Measurements from ENCODE around the gene KIFC1. TPM values are rescaled to one million over a fixed set of nuclear protein-coding genes. Genes with fewer than 3 reads are reported as not detected.

Gene KIFC1
- total and polyA plus RNA-seq, 2 donors (not counting 1 experiment from before 2014, with no cell fraction given), result 5.3 to 8.0 TPM

DNA sequence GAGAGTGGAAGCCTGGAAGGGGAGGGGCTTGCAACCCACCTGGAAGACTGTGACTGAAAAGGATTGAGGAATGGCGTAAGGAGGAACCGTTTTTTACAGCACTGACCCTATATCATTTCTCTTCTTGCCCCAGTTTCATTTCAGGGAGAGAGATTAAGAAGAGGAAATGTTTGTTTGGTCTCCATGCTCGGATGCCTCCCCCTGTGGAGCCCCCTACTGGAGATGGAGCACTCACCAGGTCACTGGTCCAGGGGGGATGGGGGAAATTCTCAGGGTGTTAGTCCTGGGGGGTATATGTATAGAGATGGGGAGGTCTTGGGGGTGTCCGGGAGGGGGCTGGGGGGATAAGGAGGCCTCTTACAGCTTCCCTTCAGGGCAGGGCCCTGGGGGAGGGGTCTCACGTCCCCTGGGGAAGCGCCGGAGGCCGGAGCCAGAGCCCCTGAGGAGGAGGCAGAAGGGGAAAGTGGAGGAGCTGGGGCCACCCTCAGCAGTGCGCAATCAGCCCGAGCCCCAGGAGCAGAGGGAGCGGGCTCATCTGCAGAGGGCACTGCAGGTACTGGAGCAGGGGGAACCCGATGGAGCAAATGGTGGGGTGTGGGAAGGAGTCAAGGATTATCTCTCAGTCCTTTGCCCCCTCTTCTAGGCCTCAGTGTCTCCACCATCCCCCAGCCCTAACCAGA is 23.1 kb downstream of the KIFC1 start:
- no peak for DNase-seq (ENCODE audit: low read depth in 2 of 2)
- Histone ChIP-seq H3K79me2 (ENCODE audit: control insufficient read depth, insufficient read depth, low read length) (peaks cover 57% of the 10 kb centered on the region), H3K4me3 (replicated peaks in 1 of 4; ENCODE audit: control extremely low read depth in 1 of 4, insufficient read depth in 1 of 4, low read depth in 3 of 4, low read length in 4 of 4) (no peak overlapping the region), H2AFZ (ENCODE audit: low read length) (no peak overlapping the region), H3K9ac (ENCODE audit: insufficient read depth, low read length) (no peak overlapping the region), H3K27ac (ENCODE audit: insufficient read depth, low read length) (peak overlapping the region; percentile 44), H3K4me2 (ENCODE audit: extremely low read depth, insufficient read depth, low read length) (peak overlapping the region; percentile 85), H3K36me3 (ENCODE audit: control insufficient read depth, insufficient read depth, low read length) (peaks cover 7% of the 10 kb centered on the region), H3K9me3 (ENCODE audit: control insufficient read depth, insufficient read depth, low read depth, low read length) (no peaks in the 10 kb centered on the region), H3K4me1 (ENCODE audit: control insufficient read depth, extremely low read depth, insufficient read depth, low read length) (peaks cover 26% of the 10 kb centered on the region), H3K27me3 (ENCODE audit: control insufficient read depth, insufficient read depth, low read length) (no peaks in the 10 kb centered on the region), H4K20me1 (ENCODE audit: control insufficient read depth, extremely low read depth, insufficient read depth, low read length) (no peaks in the 10 kb centered on the region)
- TF ChIP-seq, protein P1, sequence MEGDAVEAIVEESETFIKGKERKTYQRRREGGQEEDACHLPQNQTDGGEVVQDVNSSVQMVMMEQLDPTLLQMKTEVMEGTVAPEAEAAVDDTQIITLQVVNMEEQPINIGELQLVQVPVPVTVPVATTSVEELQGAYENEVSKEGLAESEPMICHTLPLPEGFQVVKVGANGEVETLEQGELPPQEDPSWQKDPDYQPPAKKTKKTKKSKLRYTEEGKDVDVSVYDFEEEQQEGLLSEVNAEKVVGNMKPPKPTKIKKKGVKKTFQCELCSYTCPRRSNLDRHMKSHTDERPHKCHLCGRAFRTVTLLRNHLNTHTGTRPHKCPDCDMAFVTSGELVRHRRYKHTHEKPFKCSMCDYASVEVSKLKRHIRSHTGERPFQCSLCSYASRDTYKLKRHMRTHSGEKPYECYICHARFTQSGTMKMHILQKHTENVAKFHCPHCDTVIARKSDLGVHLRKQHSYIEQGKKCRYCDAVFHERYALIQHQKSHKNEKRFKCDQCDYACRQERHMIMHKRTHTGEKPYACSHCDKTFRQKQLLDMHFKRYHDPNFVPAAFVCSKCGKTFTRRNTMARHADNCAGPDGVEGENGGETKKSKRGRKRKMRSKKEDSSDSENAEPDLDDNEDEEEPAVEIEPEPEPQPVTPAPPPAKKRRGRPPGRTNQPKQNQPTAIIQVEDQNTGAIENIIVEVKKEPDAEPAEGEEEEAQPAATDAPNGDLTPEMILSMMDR (conservative IDR thresholded peaks at IDR 0.05 in 1 of 2, IDR thresholded peaks at IDR 0.05 in 1 of 2; ENCODE audit: low read depth in 1 of 2, low read length in 2 of 2), result peak; percentile 50 to 54
- TF ChIP-seq EZH2 (IDR thresholded peaks at IDR 0.05; ENCODE audit: low read length, missing control alignments), result no peak

DNA sequence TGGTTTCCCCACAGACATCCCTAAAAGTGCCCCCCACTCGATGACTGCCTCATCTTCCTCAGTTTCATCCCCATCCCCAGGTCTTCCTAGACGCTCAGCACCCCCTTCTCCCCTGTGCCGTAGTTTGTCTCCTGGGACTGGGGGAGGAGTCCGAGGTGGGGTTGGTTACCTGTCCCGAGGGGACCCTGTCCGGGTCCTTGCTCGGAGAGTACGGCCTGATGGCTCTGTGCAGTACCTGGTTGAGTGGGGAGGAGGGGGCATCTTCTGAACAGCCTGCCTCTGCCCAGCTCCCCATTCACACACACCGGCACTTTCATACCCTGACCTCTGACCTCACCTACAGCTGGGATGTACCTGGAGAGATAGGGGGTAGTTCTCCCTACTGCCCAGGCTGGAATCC is 24.2 kb downstream of the KIFC1 start:
- Histone ChIP-seq H3K9me3 (ENCODE audit: control insufficient read depth, insufficient read depth, low read depth, low read length) (no peaks in the 10 kb centered on the region), H3K9ac (ENCODE audit: insufficient read depth, low read length) (no peak overlapping the region), H3K36me3 (ENCODE audit: control insufficient read depth, insufficient read depth, low read length) (peaks cover 7% of the 10 kb centered on the region), H3K4me3 (replicated peaks in 1 of 4; ENCODE audit: control extremely low read depth in 1 of 4, insufficient read depth in 1 of 4, low read depth in 3 of 4, low read length in 4 of 4) (peak overlapping the region; percentile 77 to 95 (median 83)), H3K79me2 (ENCODE audit: control insufficient read depth, insufficient read depth, low read length) (peaks cover 60% of the 10 kb centered on the region), H3K4me2 (ENCODE audit: extremely low read depth, insufficient read depth, low read length) (peak overlapping the region; percentile 85), H3K27me3 (ENCODE audit: control insufficient read depth, insufficient read depth, low read length) (no peaks in the 10 kb centered on the region), H3K4me1 (ENCODE audit: control insufficient read depth, extremely low read depth, insufficient read depth, low read length) (peaks cover 24% of the 10 kb centered on the region), H3K27ac (ENCODE audit: insufficient read depth, low read length) (peak overlapping the region; percentile 100), H2AFZ (ENCODE audit: low read length) (no peak overlapping the region), H4K20me1 (ENCODE audit: control insufficient read depth, extremely low read depth, insufficient read depth, low read length) (no peaks in the 10 kb centered on the region)
- TF ChIP-seq EZH2 (IDR thresholded peaks at IDR 0.05; ENCODE audit: low read length, missing control alignments), result no peak
- TF ChIP-seq, protein P1 (conservative IDR thresholded peaks at IDR 0.05 in 1 of 2, IDR thresholded peaks at IDR 0.05 in 1 of 2; ENCODE audit: low read depth in 1 of 2, low read length in 2 of 2), result no peak
- DNase-seq (ENCODE audit: low read depth in 2 of 2), result no peak

DNA sequence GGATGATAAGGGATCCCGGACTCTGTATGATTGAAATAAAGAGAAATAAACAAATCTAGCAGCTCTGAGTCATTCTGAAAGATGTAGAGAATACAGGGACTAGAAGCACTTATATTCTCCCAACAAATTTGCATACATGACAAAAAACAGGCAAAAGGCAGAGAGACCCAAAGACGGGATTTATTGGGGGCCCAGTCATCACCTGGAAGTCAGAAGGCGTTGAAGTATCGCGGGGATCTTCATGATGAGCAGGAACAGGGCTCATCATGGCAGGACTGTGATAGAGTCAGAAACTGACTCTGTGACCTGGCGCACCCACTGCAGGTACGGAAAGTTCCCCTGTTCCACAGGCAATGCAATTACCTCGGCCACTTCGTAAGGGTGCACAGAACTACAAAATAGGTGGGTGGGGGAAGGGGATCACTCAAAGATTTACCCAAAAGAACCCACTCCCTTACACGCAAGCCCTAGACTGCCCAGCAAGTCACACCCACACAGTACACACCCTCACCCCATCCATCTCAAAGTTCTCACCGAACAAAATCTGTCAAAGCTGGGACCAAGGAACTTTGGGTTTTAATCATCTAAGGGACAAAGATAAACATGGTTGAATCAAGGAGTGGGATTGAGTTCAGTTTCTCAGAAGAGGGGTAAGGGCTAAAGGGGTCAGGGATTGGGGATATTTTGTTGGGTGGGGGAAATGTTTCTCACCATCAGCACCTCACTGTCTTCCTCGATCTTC is 24.9 kb downstream of the KIFC1 start:
- peak overlapping the region; percentile 85 for H3K4me2 ChIP-seq (ENCODE audit: extremely low read depth, insufficient read depth, low read length)
- H4K20me1 ChIP-seq (ENCODE audit: control insufficient read depth, extremely low read depth, insufficient read depth, low read length), result no peaks in the 10 kb centered on the region
- H3K27me3 ChIP-seq (ENCODE audit: control insufficient read depth, insufficient read depth, low read length), result no peaks in the 10 kb centered on the region
- peaks cover 7% of the 10 kb centered on the region for H3K36me3 ChIP-seq (ENCODE audit: control insufficient read depth, insufficient read depth, low read length)
- H3K4me3 ChIP-seq (replicated peaks in 1 of 4; ENCODE audit: control extremely low read depth in 1 of 4, insufficient read depth in 1 of 4, low read depth in 3 of 4, low read length in 4 of 4), result peak overlapping the region; percentile 77 to 95 (median 83)
- H3K9ac ChIP-seq (ENCODE audit: insufficient read depth, low read length), result peak overlapping the region; percentile 50
- TF ChIP-seq EZH2 (IDR thresholded peaks at IDR 0.05; ENCODE audit: low read length, missing control alignments), result no peak
- TF ChIP-seq, protein P1 (conservative IDR thresholded peaks at IDR 0.05 in 1 of 2, IDR thresholded peaks at IDR 0.05 in 1 of 2; ENCODE audit: low read depth in 1 of 2, low read length in 2 of 2), result no peak
- H3K27ac ChIP-seq (ENCODE audit: insufficient read depth, low read length), result peak overlapping the region; percentile 100
- peaks cover 24% of the 10 kb centered on the region for H3K4me1 ChIP-seq (ENCODE audit: control insufficient read depth, extremely low read depth, insufficient read depth, low read length)
- DNase-seq (ENCODE audit: low read depth in 2 of 2), result no peak
- H3K9me3 ChIP-seq (ENCODE audit: control insufficient read depth, insufficient read depth, low read depth, low read length), result no peaks in the 10 kb centered on the region
- H2AFZ ChIP-seq (ENCODE audit: low read length), result no peak overlapping the region
- H3K79me2 ChIP-seq (ENCODE audit: control insufficient read depth, insufficient read depth, low read length), result peaks cover 58% of the 10 kb centered on the region
